SK-N-SH (cell line): ENCODE results near the gene PPEF2.

ENCODE experiments used
- CHD2 ChIP-seq: fragments of 150-350 bp; IDR thresholded peaks from 2 replicates; pipeline ENCODE4 v1.6.1; 2018; ENCODE audit warnings: low read length; ENCODE audit not compliant: partially characterized antibody
- CTCF ChIP-seq: fragments of 200-600 bp; sonication (generic); IDR thresholded peaks from 2 replicates; pipeline ENCODE4 v1.6.1; 2017; ENCODE audit warnings: antibody characterized with exemption, mild to moderate bottlenecking, moderate library complexity
- ELF1 ChIP-seq: IDR thresholded peaks from 2 replicates; pipeline ENCODE4 v1.4.0; 2012
- EP300 ChIP-seq, 2 experiments: IDR thresholded peaks; 2 replicates each; pipeline versions ENCODE4 v1.4.0 to v1.6.1; 2012; ENCODE audit warnings: borderline replicate concordance in 1 of 2, low read depth in 1 of 2, low read length in 1 of 2
- FOXJ3 ChIP-seq: sonication (generic); formaldehyde crosslinking; IDR thresholded peaks from 2 replicates; pipeline ENCODE4 v1.5.1; 2020; ENCODE audit warnings: mild to moderate bottlenecking, missing genetic modification reagents
- POLR2AphosphoS5 ChIP-seq: IDR thresholded peaks from 2 replicates; pipeline ENCODE4 v1.6.1; 2012; ENCODE audit warnings: low read depth, low read length
- REST ChIP-seq: IDR thresholded peaks from 2 replicates; pipeline ENCODE4 v1.6.1; 2012; ENCODE audit warnings: mild to moderate bottlenecking, low read depth, low read length, moderate library complexity
- RFX5 ChIP-seq: IDR thresholded peaks from 2 replicates; pipeline ENCODE4 v1.6.1; 2012; ENCODE audit warnings: mild to moderate bottlenecking, improper control_type of control experiment, low read length
- SMC3 ChIP-seq: IDR thresholded peaks from 2 replicates; pipeline ENCODE4 v1.6.1; 2012; ENCODE audit warnings: low read depth, low read length, improper control_type of control experiment
- TAF1 ChIP-seq: IDR thresholded peaks from 2 replicates; pipeline ENCODE4 v1.6.1; 2012; ENCODE audit warnings: low read depth, mild to moderate bottlenecking, low read length, moderate library complexity, borderline replicate concordance
- TCF12 ChIP-seq: IDR thresholded peaks from 2 replicates; pipeline ENCODE4 v1.4.0; 2012
- USF2 ChIP-seq: fragments of 150-350 bp; IDR thresholded peaks from 2 replicates; pipeline ENCODE4 v1.6.1; 2017; ENCODE audit warnings: antibody characterized with exemption, low read length, low read depth, borderline replicate concordance
- YY1 ChIP-seq: IDR thresholded peaks from 2 replicates; pipeline ENCODE4 v1.4.0; 2012; ENCODE audit warnings: low read depth, mild to moderate bottlenecking

- TF ChIP-seq ELF1 (no peak), CTCF (no peak), CHD2 (no peak), RFX5 (no peak), REST (no peak), TAF1 (no peak), FOXJ3 (no peak), YY1 (no peak), EP300 (IDR thresholded peaks at IDR 0.05; ENCODE audit: borderline replicate concordance in 1 of 2, low read depth in 1 of 2, low read length in 1 of 2) (no peak), SMC3 (no peak), POLR2AphosphoS5 (no peak), USF2 (no peak), TCF12 (no peak)
Measured at GRCh38 chr4:75889537-75890199, 12.6 kb downstream of the PPEF2 start.
